Aortic smooth muscle cell (primary cell): Measurements from ENCODE around the gene TMEM217. TPM values are rescaled to one million over a fixed set of nuclear protein-coding genes. Genes with fewer than 3 reads are reported as not detected.

ENCODE experiments used
- total RNA-seq: library from RNA; depleted of rRNA; stranded (reverse); fragments of >200 nt; gene quantifications from 2 replicates; pipeline ENCODE4 v1.2.3, GENCODE V29; 2014

TMEM217 gene
- total RNA-seq, result 1.3 and 1.8 TPM in 2 replicates

DNA sequence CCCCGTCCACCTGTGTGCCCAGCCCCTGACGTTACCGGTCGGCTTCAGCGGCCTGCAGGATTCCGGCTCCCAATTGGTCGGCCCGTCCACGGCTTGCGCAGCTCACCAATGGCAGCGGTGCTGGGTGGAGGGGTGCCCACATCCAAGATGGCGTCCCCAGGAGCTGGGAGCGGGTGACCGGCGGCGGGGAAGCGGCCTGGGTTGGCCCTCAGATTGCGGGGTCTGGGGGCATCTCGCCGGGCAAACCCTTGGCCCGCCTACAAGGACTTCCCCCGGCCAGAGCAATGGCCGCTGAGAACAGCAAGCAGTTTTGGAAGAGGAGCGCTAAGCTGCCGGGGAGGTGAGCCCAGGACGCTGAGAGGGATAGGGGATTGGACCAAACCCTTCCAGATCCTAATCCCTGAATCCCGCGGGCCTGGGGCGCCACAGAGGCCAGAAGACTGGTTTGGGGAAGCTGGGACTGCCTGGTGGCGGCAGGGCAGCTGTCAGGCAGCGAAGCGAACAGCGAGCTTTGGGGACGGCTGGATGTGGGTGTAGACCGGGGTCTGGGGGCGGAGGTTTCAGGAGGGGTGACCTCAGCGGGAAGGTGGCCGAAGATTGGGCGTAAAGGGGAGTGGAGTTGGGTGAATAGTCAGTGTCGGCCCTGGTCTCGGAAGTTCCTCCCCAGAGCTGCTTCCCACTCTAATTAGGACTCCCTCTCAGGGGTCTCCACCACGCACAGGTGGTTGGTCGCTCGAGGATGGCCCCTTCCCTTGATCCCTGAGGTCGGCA lies at the start of gene TMEM217, which contains the start of gene TBC1D22B:
TSS of gene TMEM217 (minus strand) at position 511 of the 771 bp plus-strand sequence. CDS start 39,114 bp downstream, outside the sequence.
TSS of gene TBC1D22B (plus strand) at position 139 of the 771 bp plus-strand sequence. CDS start at position 285, 146 bp downstream.

DNA sequence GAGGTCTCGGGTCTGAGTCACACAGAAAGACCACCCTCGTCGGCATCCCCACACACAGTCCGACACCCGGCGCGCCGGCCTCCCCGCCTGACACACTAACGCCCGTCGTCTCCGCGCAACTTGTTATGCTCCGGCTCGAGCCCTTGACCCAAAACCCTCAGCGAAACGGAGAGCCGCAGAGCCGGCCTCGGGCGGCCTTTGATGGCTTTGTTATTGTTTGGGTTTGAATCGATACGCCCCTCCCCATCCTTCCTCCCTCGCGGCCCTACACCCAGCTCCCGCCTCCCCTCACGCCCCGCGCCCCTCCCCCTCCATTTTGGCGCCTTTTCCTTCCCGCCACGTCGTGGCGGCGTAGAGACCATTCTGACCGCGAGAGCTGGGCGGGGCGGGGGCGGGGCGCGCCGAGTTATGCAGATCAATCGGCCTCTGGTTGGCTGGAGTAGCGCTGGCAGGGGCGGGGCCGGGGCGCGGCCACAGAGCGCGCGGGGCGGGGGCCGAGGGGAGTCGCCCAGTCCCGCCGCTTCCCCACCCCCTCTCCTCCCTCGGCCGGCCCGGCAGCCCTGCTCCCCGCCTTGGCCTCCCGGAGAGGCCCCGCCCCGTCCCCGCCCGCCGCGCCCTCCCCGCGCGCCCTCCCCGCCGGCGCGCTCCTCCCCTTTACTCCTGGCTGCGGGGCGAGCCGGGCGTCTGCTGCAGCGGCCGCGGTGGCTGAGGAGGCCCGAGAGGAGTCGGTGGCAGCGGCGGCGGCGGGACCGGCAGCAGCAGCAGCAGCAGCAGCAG lies 88.3 kb downstream of the TMEM217 start, which contains the start of gene PIM1:
TSS of gene PIM1 (plus strand) at position 657 of the 777 bp plus-strand sequence. CDS start 424 bp downstream, outside the sequence.

Other genes starting within 250 kb of the TMEM217 start
- 3.7 and 6.0 TPM in 2 replicates for gene PIM1, start 88.0 kb downstream of the TMEM217 start, total RNA-seq
- 3.3 and 4.0 TPM in 2 replicates for gene TBC1D22B, start 372 bp downstream of the TMEM217 start, total RNA-seq
- 18.2 and 24.7 TPM in 2 replicates for gene RNF8, start 95.8 kb upstream of the TMEM217 start, total RNA-seq
- 34.0 and 35.7 TPM in 2 replicates for gene CMTR1, start 175.1 kb upstream of the TMEM217 start, total RNA-seq
- 22.1 and 23.8 TPM in 2 replicates for gene CCDC167, start 241.7 kb upstream of the TMEM217 start, total RNA-seq